GM12872 (cell line): ENCODE results near the gene MED14.

Experiments used
- TF ChIP-seq, protein P1 (sequence below): IDR thresholded peaks from 3 replicates; pipeline ENCODE4 v1.5.1; 2011; ENCODE audit warnings: low read depth, mild to moderate bottlenecking, low read length, moderate library complexity; ENCODE audit not compliant: insufficient read depth

MED14 gene

DNA sequence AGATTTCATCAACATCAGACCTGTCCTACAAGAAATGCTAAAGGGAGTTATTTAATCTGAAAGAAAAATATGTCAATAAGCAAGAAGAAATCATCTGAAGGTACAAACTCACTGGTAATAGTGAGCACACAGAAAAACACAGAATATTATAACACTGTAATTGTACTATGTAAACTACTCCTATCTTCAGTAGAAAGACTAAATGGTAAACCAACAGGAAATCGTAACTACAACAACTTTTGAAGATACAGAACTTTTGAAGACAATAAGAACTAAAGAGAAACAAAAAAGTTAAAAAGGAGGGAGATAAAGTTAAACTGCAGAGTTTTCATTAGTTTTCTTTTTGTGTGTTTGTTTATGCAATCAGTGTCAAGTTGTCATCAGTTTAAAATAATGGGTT is 12.4 kb downstream of the MED14 start:
- TF ChIP-seq, protein P1, sequence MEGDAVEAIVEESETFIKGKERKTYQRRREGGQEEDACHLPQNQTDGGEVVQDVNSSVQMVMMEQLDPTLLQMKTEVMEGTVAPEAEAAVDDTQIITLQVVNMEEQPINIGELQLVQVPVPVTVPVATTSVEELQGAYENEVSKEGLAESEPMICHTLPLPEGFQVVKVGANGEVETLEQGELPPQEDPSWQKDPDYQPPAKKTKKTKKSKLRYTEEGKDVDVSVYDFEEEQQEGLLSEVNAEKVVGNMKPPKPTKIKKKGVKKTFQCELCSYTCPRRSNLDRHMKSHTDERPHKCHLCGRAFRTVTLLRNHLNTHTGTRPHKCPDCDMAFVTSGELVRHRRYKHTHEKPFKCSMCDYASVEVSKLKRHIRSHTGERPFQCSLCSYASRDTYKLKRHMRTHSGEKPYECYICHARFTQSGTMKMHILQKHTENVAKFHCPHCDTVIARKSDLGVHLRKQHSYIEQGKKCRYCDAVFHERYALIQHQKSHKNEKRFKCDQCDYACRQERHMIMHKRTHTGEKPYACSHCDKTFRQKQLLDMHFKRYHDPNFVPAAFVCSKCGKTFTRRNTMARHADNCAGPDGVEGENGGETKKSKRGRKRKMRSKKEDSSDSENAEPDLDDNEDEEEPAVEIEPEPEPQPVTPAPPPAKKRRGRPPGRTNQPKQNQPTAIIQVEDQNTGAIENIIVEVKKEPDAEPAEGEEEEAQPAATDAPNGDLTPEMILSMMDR, result no peak

DNA sequence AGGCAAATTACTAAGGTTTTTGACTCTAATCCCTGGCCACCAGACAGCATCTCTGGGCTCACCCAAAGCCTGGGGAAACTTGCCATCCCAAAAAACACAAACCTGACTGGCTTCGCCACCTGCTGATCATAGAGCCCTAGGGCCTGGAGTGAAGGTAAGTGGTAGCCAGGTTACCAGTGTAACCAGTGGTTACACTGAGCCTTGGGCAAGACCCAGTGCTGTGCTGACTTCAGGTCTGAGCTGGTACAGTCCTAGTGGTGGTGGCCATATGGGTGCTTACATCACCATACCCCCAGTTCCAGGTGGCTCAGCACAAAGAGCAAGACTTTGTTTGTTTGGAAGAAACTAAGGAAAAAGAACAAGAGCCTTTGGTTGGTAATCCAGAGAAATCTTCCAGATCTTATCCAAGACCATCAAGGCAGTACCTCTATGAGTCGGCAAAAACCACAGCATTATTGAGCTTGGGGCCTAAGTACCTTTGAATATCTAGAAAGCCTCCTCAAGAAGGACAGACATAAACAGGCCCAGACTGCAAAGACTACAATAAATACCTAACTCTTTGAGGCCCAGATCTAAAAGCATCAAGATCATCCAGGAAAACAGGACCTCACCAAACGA is 13.7 kb downstream of the MED14 start:
- TF ChIP-seq, protein P1, result no peak

DNA sequence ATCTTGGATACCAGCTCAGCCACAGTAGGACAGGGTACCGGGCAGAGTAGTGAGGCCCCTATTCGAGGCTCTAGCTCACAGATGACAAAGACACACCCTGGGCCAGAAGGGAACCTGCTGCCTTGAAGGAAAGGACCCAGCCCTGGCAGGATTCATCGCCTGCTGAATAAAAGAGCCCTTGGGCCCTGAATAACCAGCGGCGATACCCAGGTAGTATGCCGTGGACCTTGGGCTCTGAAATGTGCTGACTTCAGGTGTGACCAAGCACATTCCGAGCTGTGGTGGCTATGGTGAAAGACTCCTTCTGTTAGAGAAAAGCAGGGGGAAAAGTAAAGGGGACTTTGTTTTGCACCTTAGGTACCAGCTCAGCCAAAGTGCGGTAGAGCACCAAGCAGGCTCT is 14.6 kb downstream of the MED14 start:
- TF ChIP-seq, protein P1, result no peak

DNA sequence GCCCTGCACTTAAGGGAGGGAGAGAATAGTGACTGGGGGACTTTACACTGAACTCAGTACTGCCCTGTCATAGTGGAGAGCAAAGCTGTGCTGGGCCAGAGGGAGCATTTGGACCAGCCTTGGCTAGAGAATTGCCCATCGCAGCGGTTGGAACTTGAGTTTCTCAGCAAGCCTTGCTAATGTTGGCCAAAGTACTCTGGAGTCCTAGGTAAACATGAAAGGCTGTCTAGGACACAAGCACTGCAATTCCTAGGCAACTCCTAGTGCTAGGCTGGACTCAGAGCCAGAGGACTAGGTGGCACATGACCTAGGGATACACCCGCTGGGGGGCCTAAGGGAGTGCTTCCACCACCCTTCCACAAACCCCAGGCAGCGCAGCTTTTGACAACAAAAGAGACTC is 15.0 kb downstream of the MED14 start:
- TF ChIP-seq, protein P1, result no peak

DNA sequence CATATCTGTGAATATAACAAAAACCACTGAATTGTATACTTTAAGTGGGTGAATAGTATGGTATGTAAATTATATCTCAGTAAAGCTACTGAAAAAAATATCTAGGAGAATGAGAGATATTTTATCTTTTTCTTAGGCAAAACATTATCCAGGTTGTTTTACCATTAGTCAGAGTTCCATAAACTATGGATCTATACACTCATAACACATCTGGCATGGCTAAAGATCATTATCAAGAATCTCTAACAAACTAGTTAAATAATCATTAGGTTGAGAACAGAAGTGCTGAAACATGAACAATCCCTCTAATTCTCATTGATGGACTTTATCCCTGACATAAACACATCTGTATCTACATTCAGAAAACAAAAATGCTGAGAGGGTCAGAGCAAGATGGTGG is 15.6 kb downstream of the MED14 start:
- TF ChIP-seq, protein P1, result no peak

DNA sequence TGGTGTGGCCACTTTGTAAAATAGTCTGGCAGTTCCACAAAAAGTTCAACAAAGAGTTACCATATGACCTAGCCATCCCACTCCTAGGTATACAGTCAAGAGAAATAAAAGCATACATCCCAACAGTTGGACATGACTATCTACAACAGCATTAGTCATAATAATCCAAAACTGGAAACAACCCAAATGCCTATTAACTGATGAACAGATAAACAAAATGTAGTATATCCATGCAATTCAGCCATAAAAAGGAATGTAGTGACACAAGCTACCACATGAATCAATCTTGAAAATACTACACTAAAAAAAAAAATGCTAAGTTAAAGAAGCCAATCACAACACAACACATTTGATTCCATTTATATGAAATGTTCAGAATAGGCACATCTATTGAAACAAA is 16.1 kb downstream of the MED14 start:
- TF ChIP-seq, protein P1, result no peak

DNA sequence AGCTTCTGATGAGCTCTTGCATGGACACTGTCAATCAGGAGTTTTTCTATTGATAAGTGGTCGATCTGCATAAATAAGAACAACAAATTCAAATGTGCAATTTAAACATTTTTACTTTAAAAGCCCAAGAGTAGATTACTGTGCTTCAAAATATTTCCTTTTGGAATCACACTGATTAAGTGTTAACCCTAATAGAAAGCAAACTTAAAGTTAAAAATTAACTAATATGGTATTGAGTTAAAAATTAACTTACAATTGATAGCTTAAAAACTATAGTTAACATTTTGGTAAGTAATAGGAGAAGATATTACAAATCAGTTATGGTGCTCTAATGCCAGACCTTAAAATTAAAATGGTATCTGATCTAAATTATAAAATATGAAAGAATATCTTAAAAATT is 25.9 kb downstream of the MED14 start:
- TF ChIP-seq, protein P1, result no peak
